Memory B cell (primary cell): Measurements from ENCODE around the gene TMEM150C.

Experiments used
- ATAC-seq: fragments of 150-1000 bp; cut with Tn5 transposase; 2 replicates; pipeline ENCODE4 v1.10.0; 2021; ENCODE audit warnings: low read depth, mild to moderate bottlenecking, moderate library complexity
- DNase-seq, 2 donors: peaks; one replicate each; pipeline ENCODE4 v3.0.0; 2022; ENCODE audit warnings: low spot score in 2 of 2
- H3K27ac Mint-ChIP-seq: one replicate; pipeline ENCODE4 v1.8.0; 2022; ENCODE audit warnings: mild to moderate bottlenecking, moderate library complexity, mixed read lengths
- H3K27me3 Mint-ChIP-seq: one replicate; pipeline ENCODE4 v1.8.0; 2022; ENCODE audit warnings: mixed read lengths
- H3K36me3 Mint-ChIP-seq: one replicate; pipeline ENCODE4 v1.8.0; 2022; ENCODE audit warnings: mild to moderate bottlenecking, mixed read lengths
- H3K4me1 Mint-ChIP-seq: one replicate; pipeline ENCODE4 v1.8.0; 2022; ENCODE audit warnings: mixed read lengths
- H3K4me3 Mint-ChIP-seq: one replicate; pipeline ENCODE4 v1.8.0; 2022; ENCODE audit warnings: mild to moderate bottlenecking, moderate library complexity, mixed read lengths
- H3K9me3 Mint-ChIP-seq: one replicate; pipeline ENCODE4 v1.8.0; 2022; ENCODE audit warnings: mixed read lengths

The TMEM150C gene

GRCh38 chr4:82561786-82562563, at the start of gene TMEM150C:
Gene TMEM150C, minus strand, starts transcription at chr4:82561988. Its CDS starts 57,331 bp downstream, at chr4:82504657.
- H3K4me3 Mint-ChIP-seq: peak within 1 kb of the TSS; percentile 75
- no peak for ATAC-seq
- peak in 1 of 2 donors; percentile 12 for DNase-seq
- peaks cover 28% of the 10 kb centered on the region for H3K27me3 Mint-ChIP-seq
- H3K9me3 Mint-ChIP-seq: peaks cover 2% of the 10 kb centered on the region
- peaks cover 2% of the 10 kb centered on the region for H3K36me3 Mint-ChIP-seq
- H3K27ac Mint-ChIP-seq: no peak within 1 kb of the TSS
- peaks cover 12% of the 10 kb centered on the region for H3K4me1 Mint-ChIP-seq

DNA sequence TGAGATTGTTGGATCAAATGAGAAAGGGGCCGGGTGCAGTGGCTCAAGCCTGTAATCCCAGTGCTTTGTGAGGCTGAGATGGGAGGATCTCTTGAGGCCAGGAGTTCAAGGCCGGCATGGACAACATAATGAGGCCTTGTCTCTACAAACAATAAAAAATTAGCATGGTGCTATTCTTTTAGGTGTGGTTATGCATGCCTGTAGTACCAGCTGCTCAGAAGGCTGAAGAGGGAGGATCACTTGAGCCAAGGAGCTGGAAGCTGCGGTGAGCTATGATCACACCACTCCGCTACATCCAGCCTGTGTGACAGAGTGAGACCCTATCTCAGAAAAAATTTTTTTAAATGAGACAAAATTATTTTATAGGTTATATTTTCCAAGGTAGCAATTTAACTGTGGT, 49.7 kb upstream of the TMEM150C start:
- no peak overlapping the region for H3K27ac Mint-ChIP-seq
- peaks cover 1% of the 10 kb centered on the region for H3K27me3 Mint-ChIP-seq
- no peaks in the 10 kb centered on the region for H3K4me1 Mint-ChIP-seq

DNA sequence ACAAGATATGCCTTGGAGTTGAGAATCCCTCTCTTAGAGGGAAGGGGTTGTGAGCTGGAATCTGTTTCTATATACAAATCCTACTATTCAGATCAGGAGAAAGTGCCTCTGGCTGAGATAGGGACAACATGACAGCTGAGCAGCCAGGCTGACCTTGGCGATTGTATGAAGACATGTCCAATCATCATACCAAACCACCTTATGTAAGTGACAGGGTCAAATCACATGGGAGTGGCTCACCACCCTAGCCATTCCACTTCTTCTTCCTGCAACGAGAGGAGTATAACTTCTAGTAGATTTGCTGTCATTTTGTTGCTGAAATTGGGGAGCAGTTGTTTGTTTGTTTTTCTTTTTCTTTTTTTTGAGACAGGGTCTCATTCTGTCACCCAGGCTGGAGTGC, 48.3 kb upstream of the TMEM150C start:
- Mint-ChIP-seq H3K27me3 (peaks cover 1% of the 10 kb centered on the region), H3K4me3 (no peak overlapping the region), H3K36me3 (no peaks in the 10 kb centered on the region), H3K4me1 (no peaks in the 10 kb centered on the region), H3K27ac (no peak overlapping the region), H3K9me3 (no peaks in the 10 kb centered on the region)
- DNase-seq (no peak), ATAC-seq (no peak)

More for the DNA sequence above, 49.7 kb upstream of the TMEM150C start:
- Mint-ChIP-seq H3K9me3 (no peaks in the 10 kb centered on the region), H3K4me3 (no peak overlapping the region), H3K36me3 (no peaks in the 10 kb centered on the region)
- DNase-seq: no peak
- ATAC-seq: no peak

DNA sequence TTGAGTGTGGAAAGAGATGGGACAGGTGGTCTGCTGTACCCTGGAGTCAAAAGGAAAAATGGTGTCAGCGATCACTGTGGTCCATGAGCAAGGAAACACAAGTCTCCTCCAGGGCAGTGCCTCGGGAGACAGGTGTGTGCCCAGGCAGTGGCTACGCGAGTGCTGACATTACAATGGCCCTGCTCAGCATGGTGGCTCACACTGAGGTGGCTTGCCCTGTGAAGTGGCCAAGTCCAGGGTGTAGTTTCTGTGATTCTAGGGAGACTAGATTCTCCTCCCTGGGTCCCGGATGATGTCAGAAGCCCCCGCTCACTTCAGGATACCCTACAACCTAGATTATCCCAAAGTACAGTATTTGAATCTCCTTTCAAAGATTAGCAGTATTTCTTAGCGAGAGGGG, 44.8 kb upstream of the TMEM150C start:
- DNase-seq: no peak
- peaks cover 5% of the 10 kb centered on the region for H3K27me3 Mint-ChIP-seq
- H3K27ac Mint-ChIP-seq: no peak overlapping the region

GRCh38 chr4:82604522-82604921, 42.7 kb upstream of the TMEM150C start:
- ATAC-seq: no peak
- Mint-ChIP-seq H3K27me3 (peaks cover 5% of the 10 kb centered on the region), H3K27ac (no peak overlapping the region), H3K9me3 (no peaks in the 10 kb centered on the region), H3K4me1 (no peaks in the 10 kb centered on the region), H3K36me3 (no peaks in the 10 kb centered on the region), H3K4me3 (no peak overlapping the region)
- no peak for DNase-seq

More for the DNA sequence above, 44.8 kb upstream of the TMEM150C start:
- H3K4me3 Mint-ChIP-seq: no peak overlapping the region
- H3K9me3 Mint-ChIP-seq: no peaks in the 10 kb centered on the region
- H3K36me3 Mint-ChIP-seq: no peaks in the 10 kb centered on the region
- no peak for ATAC-seq
- no peaks in the 10 kb centered on the region for H3K4me1 Mint-ChIP-seq

GRCh38 chr4:82601242-82602015, 39.6 kb upstream of the TMEM150C start:
- H3K27ac Mint-ChIP-seq: no peak overlapping the region
- no peaks in the 10 kb centered on the region for H3K36me3 Mint-ChIP-seq
- H3K4me1 Mint-ChIP-seq: no peaks in the 10 kb centered on the region
- ATAC-seq (no peak), DNase-seq (no peak)
- no peak overlapping the region for H3K4me3 Mint-ChIP-seq
- no peaks in the 10 kb centered on the region for H3K9me3 Mint-ChIP-seq
- peaks cover 5% of the 10 kb centered on the region for H3K27me3 Mint-ChIP-seq

DNA sequence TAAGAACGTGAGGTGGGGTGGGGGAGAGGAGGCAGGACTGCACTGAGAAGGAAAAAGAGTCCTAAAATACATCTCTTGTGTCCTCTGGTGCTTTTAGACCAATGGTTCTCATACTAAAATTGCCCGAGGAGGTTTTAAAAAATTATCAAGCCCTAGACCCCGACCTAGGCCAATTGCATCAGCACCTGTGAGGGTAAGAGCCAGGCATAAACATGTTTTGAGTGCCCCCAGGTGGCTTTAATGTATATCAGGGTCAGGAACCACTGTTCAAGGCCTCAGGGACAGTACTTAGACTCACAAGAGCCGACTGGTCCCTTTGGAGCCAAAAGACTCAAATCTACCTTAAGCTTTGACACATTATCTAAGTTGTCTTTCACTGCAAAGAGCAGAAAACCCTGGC, 37.5 kb upstream of the TMEM150C start:
- ATAC-seq: no peak

GRCh38 chr4:82594456-82594855, 32.7 kb upstream of the TMEM150C start:
- ATAC-seq (no peak), DNase-seq (no peak)
- no peak overlapping the region for H3K27ac Mint-ChIP-seq
- no peak overlapping the region for H3K4me3 Mint-ChIP-seq
- H3K4me1 Mint-ChIP-seq: no peaks in the 10 kb centered on the region
- peaks cover 8% of the 10 kb centered on the region for H3K27me3 Mint-ChIP-seq
- H3K9me3 Mint-ChIP-seq: no peaks in the 10 kb centered on the region
- no peaks in the 10 kb centered on the region for H3K36me3 Mint-ChIP-seq

More for the DNA sequence above, 37.5 kb upstream of the TMEM150C start:
- H3K36me3 Mint-ChIP-seq: no peaks in the 10 kb centered on the region
- no peak for DNase-seq
- H3K4me3 Mint-ChIP-seq: no peak overlapping the region
- H3K27ac Mint-ChIP-seq: no peak overlapping the region
- H3K9me3 Mint-ChIP-seq: no peaks in the 10 kb centered on the region
- H3K4me1 Mint-ChIP-seq: no peaks in the 10 kb centered on the region
- peaks cover 7% of the 10 kb centered on the region for H3K27me3 Mint-ChIP-seq

DNA sequence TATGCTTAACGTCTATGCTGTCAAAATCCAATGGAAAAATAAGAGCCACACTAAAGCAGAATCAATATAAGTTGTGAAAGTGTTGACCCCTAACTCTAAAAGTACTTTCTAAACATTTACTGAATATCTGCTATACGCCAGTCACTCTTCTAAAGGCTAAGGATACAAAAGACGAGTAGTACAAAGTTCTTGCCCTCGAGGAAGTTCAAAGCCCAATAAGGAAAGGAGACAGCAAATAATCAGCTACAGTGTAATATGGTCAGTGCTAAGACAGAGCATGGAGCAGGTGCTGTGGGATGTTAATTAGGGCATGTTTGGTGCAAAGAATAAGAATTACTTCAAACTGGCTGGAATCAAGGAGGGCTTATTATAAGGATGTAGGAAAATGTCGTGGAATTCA, 31.6 kb upstream of the TMEM150C start:
- Mint-ChIP-seq H3K4me3 (no peak overlapping the region), H3K27ac (no peak overlapping the region), H3K36me3 (no peaks in the 10 kb centered on the region), H3K9me3 (no peaks in the 10 kb centered on the region), H3K4me1 (no peaks in the 10 kb centered on the region), H3K27me3 (peaks cover 9% of the 10 kb centered on the region)
- no peak for ATAC-seq
- DNase-seq: no peak

- Mint-ChIP-seq H3K27me3 (peaks cover 12% of the 10 kb centered on the region), H3K4me1 (no peaks in the 10 kb centered on the region), H3K27ac (no peak overlapping the region), H3K4me3 (no peak overlapping the region), H3K9me3 (no peaks in the 10 kb centered on the region), H3K36me3 (no peaks in the 10 kb centered on the region)
- no peak for ATAC-seq
- DNase-seq: no peak
Measured at GRCh38 chr4:82592639-82593038, 30.9 kb upstream of the TMEM150C start.

DNA sequence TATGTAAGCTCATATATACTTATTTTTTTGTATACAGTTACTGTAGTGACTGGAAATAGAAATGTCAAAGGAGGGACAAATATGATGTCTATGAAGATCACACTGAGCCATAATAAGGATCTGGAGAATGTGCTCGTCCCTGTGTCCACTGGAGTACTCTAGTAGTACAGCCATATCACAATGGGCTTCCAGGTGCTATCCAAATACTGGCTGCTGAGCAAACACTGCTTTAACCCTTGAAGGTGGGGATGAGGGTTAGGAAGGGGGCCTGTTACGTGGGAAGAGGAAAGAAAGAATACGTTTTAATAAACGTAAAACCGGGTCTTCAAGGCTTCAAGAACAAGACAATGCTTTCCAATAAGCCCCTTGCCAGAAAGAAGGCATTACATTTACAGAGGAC, 29.8 kb upstream of the TMEM150C start:
- H3K27ac Mint-ChIP-seq: no peak overlapping the region
- H3K9me3 Mint-ChIP-seq: no peaks in the 10 kb centered on the region
- H3K4me3 Mint-ChIP-seq: no peak overlapping the region
- no peaks in the 10 kb centered on the region for H3K36me3 Mint-ChIP-seq
- no peak for DNase-seq
- ATAC-seq: no peak
- no peaks in the 10 kb centered on the region for H3K4me1 Mint-ChIP-seq
- peaks cover 12% of the 10 kb centered on the region for H3K27me3 Mint-ChIP-seq

GRCh38 chr4:82589756-82590155, 28.0 kb upstream of the TMEM150C start:
- ATAC-seq: no peak
- Mint-ChIP-seq H3K36me3 (no peaks in the 10 kb centered on the region), H3K9me3 (no peaks in the 10 kb centered on the region), H3K27ac (no peak overlapping the region), H3K4me1 (no peaks in the 10 kb centered on the region), H3K27me3 (peaks cover 8% of the 10 kb centered on the region), H3K4me3 (no peak overlapping the region)
- DNase-seq: no peak

GRCh38 chr4:82588771-82589270, 27.0 kb upstream of the TMEM150C start:
- no peak overlapping the region for H3K27ac Mint-ChIP-seq
- H3K27me3 Mint-ChIP-seq: peaks cover 8% of the 10 kb centered on the region
- H3K9me3 Mint-ChIP-seq: no peaks in the 10 kb centered on the region
- no peak for DNase-seq
- no peak overlapping the region for H3K4me3 Mint-ChIP-seq
- no peaks in the 10 kb centered on the region for H3K36me3 Mint-ChIP-seq
- no peak for ATAC-seq
- no peaks in the 10 kb centered on the region for H3K4me1 Mint-ChIP-seq

GRCh38 chr4:82587826-82588540, 26.2 kb upstream of the TMEM150C start:
- H3K27ac Mint-ChIP-seq: no peak overlapping the region
- H3K9me3 Mint-ChIP-seq: no peaks in the 10 kb centered on the region
- H3K36me3 Mint-ChIP-seq: no peaks in the 10 kb centered on the region
- no peaks in the 10 kb centered on the region for H3K4me1 Mint-ChIP-seq
- DNase-seq: no peak
- H3K27me3 Mint-ChIP-seq: peaks cover 8% of the 10 kb centered on the region
- H3K4me3 Mint-ChIP-seq: no peak overlapping the region
- ATAC-seq: no peak
